Peyer's patch (tissue), 4 donors: ENCODE measurements around the gene LOXHD1. TPM values are rescaled to one million over a fixed set of nuclear protein-coding genes. Genes with fewer than 3 reads are reported as not detected.

ENCODE experiments used
- DNase-seq, 3 donors: peaks; one replicate each; pipeline ENCODE4 v3.0.0-alpha.2; 2017 to 2019
- H3K27ac ChIP-seq, 4 donors: fragments of 200-600 bp; sonication (generic); one replicate each; pipeline ENCODE4 v1.5.1; 2016 to 2019
- H3K27me3 ChIP-seq, 2 donors: fragments of 200-600 bp; sonication (generic); one replicate each; pipeline ENCODE4 v1.5.1; 2019
- H3K36me3 ChIP-seq, 3 donors: fragments of 200-600 bp; sonication (generic); one replicate each; pipeline ENCODE4 v1.5.1; 2016 to 2019
- H3K4me1 ChIP-seq, 4 donors: fragments of 200-600 bp; sonication (generic); one replicate each; pipeline ENCODE4 v1.5.1; 2016 to 2019
- H3K4me3 ChIP-seq, 4 donors: fragments of 200-600 bp; sonication (generic); 1 replicate in 3 of 4; 2 replicates in 1 of 4; pipeline ENCODE4 v1.5.1; 2016 to 2019; ENCODE audit warnings: mild to moderate bottlenecking in 1 of 4
- H3K9me3 ChIP-seq, 4 donors: fragments of 200-600 bp; sonication (generic); one replicate each; pipeline ENCODE4 v1.5.1; 2016 to 2019; ENCODE audit warnings: mild to moderate bottlenecking in 1 of 4
- CTCF ChIP-seq, 6 experiments: fragments of 450-650 bp in 4 of 6; fragments of 200-600 bp in 2 of 6; sonication (generic) in 1 of 6; IDR thresholded peaks; one replicate each; pipeline ENCODE4 v1.5.1; 2017 to 2019; ENCODE audit warnings: antibody characterized with exemption in 6 of 6, mild to moderate bottlenecking in 3 of 6, moderate library complexity in 1 of 6
- POLR2A ChIP-seq, 2 donors: fragments of 450-650 bp; IDR thresholded peaks; one replicate each; pipeline ENCODE4 v1.5.1; 2017; ENCODE audit warnings: antibody characterized with exemption in 2 of 2, mild to moderate bottlenecking in 2 of 2, moderate library complexity in 2 of 2
- total RNA-seq, 4 donors: library from RNA; depleted of rRNA; stranded (reverse); fragments of >200 nt; gene quantifications; one replicate each; pipeline ENCODE4 v1.1.0, GENCODE V29; 2016

The LOXHD1 gene
- total RNA-seq, 4 donors from 2014 or later: 0.19 to 0.83 TPM; not detected in 2

DNA sequence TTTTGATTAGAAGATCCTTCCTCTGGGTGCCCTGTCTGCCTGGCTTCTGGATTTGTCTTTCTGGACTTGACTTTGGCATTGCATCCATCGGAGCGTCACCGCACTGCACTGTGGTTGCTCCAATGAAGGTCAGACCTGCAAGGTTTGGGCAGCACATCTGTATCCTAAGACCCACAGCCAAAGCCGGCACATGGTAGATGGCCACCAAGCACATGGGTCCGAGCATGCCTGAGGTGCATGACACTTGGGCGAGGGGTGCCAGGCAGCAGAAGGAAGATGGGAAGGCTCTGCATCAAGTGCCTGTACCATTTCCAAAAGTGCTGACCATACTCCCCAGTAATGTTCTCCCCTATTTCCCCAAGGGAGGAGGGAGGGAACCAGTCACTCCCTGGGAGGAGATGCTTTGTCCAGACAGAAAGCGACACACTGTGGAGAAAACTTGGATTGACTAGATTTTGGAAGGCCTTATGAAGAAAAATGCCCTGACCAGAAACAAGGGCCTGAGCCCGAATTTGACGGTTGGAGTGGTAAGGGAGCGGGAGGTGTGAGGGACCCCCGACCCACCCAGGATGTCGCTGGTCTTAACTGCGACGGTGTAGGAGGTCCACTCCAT lies 149.9 kb downstream of the LOXHD1 start:
- Histone ChIP-seq H3K36me3 (no peaks in the 10 kb centered on the region), H3K27me3 (no peaks in the 10 kb centered on the region), H3K9me3 (no peaks in the 10 kb centered on the region), H3K4me1 (no peaks in the 10 kb centered on the region), H3K4me3 (no peak overlapping the region), H3K27ac (no peak overlapping the region)
- DNase-seq: no peak
- TF ChIP-seq CTCF (IDR thresholded peaks at IDR 0.05): no peak
- no peak for TF ChIP-seq POLR2A (IDR thresholded peaks at IDR 0.05)

- TF ChIP-seq POLR2A (IDR thresholded peaks at IDR 0.05) (no peak), CTCF (IDR thresholded peaks at IDR 0.05) (no peak)
- Histone ChIP-seq H3K27ac (no peak overlapping the region), H3K9me3 (no peaks in the 10 kb centered on the region), H3K36me3 (no peaks in the 10 kb centered on the region), H3K27me3 (no peaks in the 10 kb centered on the region), H3K4me3 (no peak overlapping the region), H3K4me1 (no peaks in the 10 kb centered on the region)
- DNase-seq: no peak
These were observed 154.6 kb downstream of the LOXHD1 start for GRCh38 chr18:46502444-46502843.

DNA sequence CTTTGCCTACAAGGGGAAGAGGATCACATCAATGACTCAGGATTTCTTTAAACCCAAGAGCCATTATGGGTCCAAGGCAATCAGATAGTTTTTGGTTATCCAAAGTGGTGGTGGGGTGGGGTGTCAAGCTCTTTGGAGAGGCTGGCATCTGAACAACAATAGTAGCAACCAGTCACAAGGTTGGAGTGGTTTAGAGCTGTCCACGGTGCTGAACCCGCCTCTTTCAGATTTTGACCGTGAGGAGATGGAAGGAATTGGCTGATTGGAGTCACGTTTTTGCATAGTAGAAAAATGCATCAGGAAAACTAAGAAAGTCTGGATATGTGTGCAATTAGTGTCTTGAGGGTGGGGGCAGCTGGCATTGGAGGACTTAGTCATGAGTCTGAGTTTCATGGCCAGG lies 159.9 kb downstream of the LOXHD1 start:
- DNase-seq: no peak
- Histone ChIP-seq H3K27me3 (no peaks in the 10 kb centered on the region), H3K4me1 (no peaks in the 10 kb centered on the region)

GRCh38 chr18:46488471-46489213 lies 168.4 kb downstream of the LOXHD1 start:
- H3K4me3 ChIP-seq: no peak overlapping the region
- H3K27ac ChIP-seq: no peak overlapping the region
- H3K27me3 ChIP-seq: no peaks in the 10 kb centered on the region
- no peaks in the 10 kb centered on the region for H3K36me3 ChIP-seq
- TF ChIP-seq POLR2A (IDR thresholded peaks at IDR 0.05) (no peak), CTCF (IDR thresholded peaks at IDR 0.05) (no peak)
- no peak for DNase-seq
- no peaks in the 10 kb centered on the region for H3K4me1 ChIP-seq
- no peaks in the 10 kb centered on the region for H3K9me3 ChIP-seq

More for the DNA sequence above, 159.9 kb downstream of the LOXHD1 start:
- Histone ChIP-seq H3K4me3 (no peak overlapping the region), H3K9me3 (no peaks in the 10 kb centered on the region), H3K36me3 (no peaks in the 10 kb centered on the region), H3K27ac (no peak overlapping the region)
- TF ChIP-seq POLR2A (IDR thresholded peaks at IDR 0.05) (no peak), CTCF (IDR thresholded peaks at IDR 0.05) (no peak)

- no peaks in the 10 kb centered on the region for H3K36me3 ChIP-seq
- no peaks in the 10 kb centered on the region for H3K27me3 ChIP-seq
- H3K4me3 ChIP-seq: no peak overlapping the region
- H3K4me1 ChIP-seq: no peaks in the 10 kb centered on the region
- no peaks in the 10 kb centered on the region for H3K9me3 ChIP-seq
- DNase-seq: no peak
- no peak for TF ChIP-seq POLR2A (IDR thresholded peaks at IDR 0.05)
- TF ChIP-seq CTCF (IDR thresholded peaks at IDR 0.05): no peak
- H3K27ac ChIP-seq: no peak overlapping the region
These were observed 171.3 kb downstream of the LOXHD1 start for GRCh38 chr18:46485675-46486194.
